ENCODE results near the gene SH3GL1. TPM values are rescaled to one million over a fixed set of nuclear protein-coding genes. Genes with fewer than 3 reads are reported as not detected.

The SH3GL1 gene
- total and polyA plus RNA-seq, 2 experiments from 2014 or later = 73.1 to 89.5 TPM

GRCh38 chr19:4368128-4368820 is 32.1 kb downstream of the SH3GL1 start (continued):
- TF ChIP-seq ZNF462 (CRISPR knock-in tag; IDR thresholded peaks at IDR 0.05) (no peak), JUNB (IDR thresholded peaks at IDR 0.05; ENCODE audit: unreplicated experiment) (no peak), EZH2 (IDR thresholded peaks at IDR 0.05; ENCODE audit: low read depth, unreplicated experiment) (no peak)

- H3K79me2 ChIP-seq (replicated peaks; ENCODE audit: insufficient read depth) = peaks cover 19% of the 10 kb centered on the region; the same call in 1 of the 2 replicates
- no peak for DNase-seq (ENCODE audit: low spot score)
- TF ChIP-seq NANOG (IDR thresholded peaks at IDR 0.05; ENCODE audit: borderline replicate concordance) (no peak), STAT1 (IDR thresholded peaks at IDR 0.05; ENCODE audit: unreplicated experiment) (no peak), EZH2phosphoT487 (IDR thresholded peaks at IDR 0.05; ENCODE audit: unreplicated experiment) (no peak), EZH2 (IDR thresholded peaks at IDR 0.05; ENCODE audit: low read depth, unreplicated experiment) (no peak), REST (IDR thresholded peaks at IDR 0.05; ENCODE audit: unreplicated experiment) (no peak), ZNF331 (CRISPR knock-in tag; IDR thresholded peaks at IDR 0.05; ENCODE audit: low read depth) (no peak), ZNF114 (CRISPR knock-in tag; IDR thresholded peaks at IDR 0.05) (no peak), POLR2AphosphoS5 (IDR thresholded peaks at IDR 0.05; ENCODE audit: low read depth) (no peak)
These were observed 32.6 kb downstream of the SH3GL1 start for GRCh38 chr19:4367781-4368127.

More at GRCh38 chr19:4367781-4368127, 32.6 kb downstream of the SH3GL1 start:
- H3F3A ChIP-seq (replicated peaks; ENCODE audit: low read depth) = peaks cover 11% of the 10 kb centered on the region; the same call in 1 of the 2 replicates
- Mint-ChIP-seq H3K27ac (peak overlapping the region; percentile 91), H3K4me1 (peaks cover 23% of the 10 kb centered on the region), H3K4me3 (no peak overlapping the region), H3K36me3 (ENCODE audit: low read depth) (peaks cover 6% of the 10 kb centered on the region; the same call in 1 of the 3 replicates), H3K27me3 (ENCODE audit: insufficient read depth, low read depth, poor library complexity) (peaks cover 29% of the 10 kb centered on the region), H3K9me3 (no peaks in the 10 kb centered on the region)
- H3K4me1 ChIP-seq (ENCODE audit: insufficient read depth) = peaks cover 10% of the 10 kb centered on the region
- H3K9me2 ChIP-seq (ENCODE audit: insufficient read depth) = no peaks in the 10 kb centered on the region
- no peaks in the 10 kb centered on the region for H3K36me3 ChIP-seq (ENCODE audit: insufficient read depth)
- no peak overlapping the region for H3K4me3 ChIP-seq
- H3K4me2 ChIP-seq = no peak overlapping the region
- H3K27me3 ChIP-seq (ENCODE audit: insufficient read depth) = no peaks in the 10 kb centered on the region
- peaks cover 11% of the 10 kb centered on the region; the same call in 1 of the 2 replicates for H4K20me1 ChIP-seq (replicated peaks; ENCODE audit: insufficient read depth)
- ATAC-seq = no peak
- no peak overlapping the region for H2AFZ ChIP-seq
- H3K27ac ChIP-seq (ENCODE audit: low read depth) = no peak overlapping the region
